K562 (cell line): Measurements from ENCODE around the gene MKLN1. TPM values are rescaled to one million over a fixed set of nuclear protein-coding genes. Genes with fewer than 3 reads are reported as not detected.
A peak's percentile ranks its signal among the peaks of the same experiment; 100 is the strongest.

Source experiments
- ATAC-seq: fragments of 200-7000 bp; cut with Tn5 transposase; 3 replicates; pipeline ENCODE4 v1.9.1; 2020; ENCODE audit warnings: moderate library complexity
- BruUV-seq: library from RNA; stranded (reverse); fragments of 400-500 nt; replicated peaks from 2 replicates; lab custom pipeline; 2021; lab: Mats Ljungman, UMichigan
- CTCF ChIA-PET: fragments of 300-600 bp; formaldehyde crosslinking; extraction: SDS; loops from one replicate; lab custom pipeline; 2021; ENCODE audit warnings: low intra/inter-chr PET ratio; lab: Yijun Ruan, JAX
- POLR2A ChIA-PET: fragments of 300-600, 350-650 bp; sonication (Branson Sonifier 250); formaldehyde crosslinking; extraction: SDS; loops from one replicate; lab custom pipeline; 2021; ENCODE audit warnings: antibody characterized with exemption, inconsistent platforms; lab: Yijun Ruan, JAX
- DNase-seq, 4 experiments: peaks; one replicate each; pipeline versions ENCODE4 v3.0.0 to v3.0.0-alpha.2; 2011 to 2018; ENCODE audit warnings: low spot score in 3 of 4, mixed read lengths in 3 of 4; ENCODE audit errors: extremely low read depth in 1 of 4
- FAIRE-seq: peaks from 2 replicates; lab custom pipeline; 2011; peaks lifted over from hg19 to GRCh38; lab: Jason Lieb, UNC
- H2AFZ ChIP-seq: 2 replicates; pipeline ENCODE4 v1.6.0; 2011; ENCODE audit warnings: low read depth, low read length, control low read depth, inconsistent platforms
- H3K27ac ChIP-seq: fragments of 200-600 bp; 3 replicates; pipeline ENCODE4 v1.8.0; 2011; ENCODE audit warnings: low read depth, mild to moderate bottlenecking, control low read depth, inconsistent platforms, low read length, moderate library complexity, mixed read lengths; ENCODE audit errors: extremely low read depth
- H3K27me3 ChIP-seq, 2 experiments: fragments of 300-600 bp in 1 of 2; 2 replicates in 1 of 2; 3 replicates in 1 of 2; pipeline versions ENCODE4 v1.6.0 to v1.8.0; 2011; ENCODE audit warnings: inconsistent platforms in 2 of 2, low read length in 2 of 2, mild to moderate bottlenecking in 1 of 2, mixed read lengths in 1 of 2, moderate library complexity in 1 of 2; ENCODE audit not compliant: control insufficient read depth in 2 of 2, insufficient read depth in 2 of 2
- H3K36me3 ChIP-seq: fragments of 300-600 bp; 3 replicates; pipeline ENCODE4 v1.8.0; 2011; ENCODE audit warnings: mild to moderate bottlenecking, low read length, inconsistent platforms; ENCODE audit not compliant: control insufficient read depth, insufficient read depth
- H3K4me1 ChIP-seq, 2 experiments: fragments of 200-600 bp in 1 of 2; replicated peaks in 1 of 2; 2 replicates in 1 of 2; 3 replicates in 1 of 2; pipeline versions ENCODE4 v1.5.1 to v1.8.0; 2011; ENCODE audit warnings: inconsistent platforms in 2 of 2, low read length in 2 of 2, mild to moderate bottlenecking in 1 of 2, mixed read lengths in 1 of 2, moderate library complexity in 1 of 2; ENCODE audit not compliant: control insufficient read depth in 2 of 2, insufficient read depth in 2 of 2
- H3K4me2 ChIP-seq: 2 replicates; pipeline ENCODE4 v1.6.1; 2011; ENCODE audit warnings: low read length, control low read depth, inconsistent platforms, mixed read lengths; ENCODE audit not compliant: insufficient read depth
- H3K4me3 ChIP-seq: fragments of 200-600 bp; sonication (generic), shearing (Covaris generic); 2 replicates; pipeline ENCODE4 v1.5.1; 2016; ENCODE audit warnings: control low read depth, inconsistent platforms
- H3K79me2 ChIP-seq: fragments of 200-600 bp; 3 replicates; pipeline ENCODE4 v1.8.0; 2011; ENCODE audit warnings: low read length, inconsistent platforms; ENCODE audit not compliant: control insufficient read depth, insufficient read depth
- H3K9ac ChIP-seq, 2 experiments: 2 replicates each; pipeline versions ENCODE4 v1.6.0 to v1.6.1; 2011; ENCODE audit warnings: low read depth in 2 of 2, low read length in 2 of 2, control low read depth in 1 of 2, inconsistent platforms in 1 of 2, mild to moderate bottlenecking in 1 of 2, mixed read lengths in 1 of 2; ENCODE audit not compliant: insufficient read depth in 1 of 2
- H3K9me1 ChIP-seq: one replicate; pipeline ENCODE4 v1.6.0; 2011; ENCODE audit warnings: inconsistent platforms, mild to moderate bottlenecking, low read length, moderate library complexity; ENCODE audit not compliant: control insufficient read depth, insufficient read depth
- H3K9me3 ChIP-seq: replicated peaks from 2 replicates; pipeline ENCODE4 v1.5.1; 2011; ENCODE audit warnings: low read depth, low read length, inconsistent platforms; ENCODE audit not compliant: control insufficient read depth, insufficient read depth
- H4K20me1 ChIP-seq: replicated peaks from 2 replicates; pipeline ENCODE4 v1.6.1; 2011; ENCODE audit warnings: low read length, inconsistent platforms, mixed read lengths; ENCODE audit not compliant: control insufficient read depth, insufficient read depth
- ATF6 ChIP-seq: sonication (generic); formaldehyde crosslinking; IDR thresholded peaks from 2 replicates; pipeline ENCODE4 v1.4.0; 2020; ENCODE audit warnings: mild to moderate bottlenecking, missing genetic modification reagents
- CEBPB ChIP-seq: fragments of 450-650 bp; IDR thresholded peaks from 2 replicates; pipeline ENCODE4 v1.6.1; 2016; ENCODE audit warnings: missing genetic modification characterization, missing compliant biosample characterization
- CEBPG ChIP-seq, 3 experiments: fragments of 200-800 bp in 1 of 3; sonication (Bioruptor generic) in 1 of 3; sonication (generic) in 1 of 3; formaldehyde crosslinking in 1 of 3; IDR thresholded peaks in 2 of 3; conservative IDR thresholded peaks in 1 of 3; 2 replicates each; pipeline versions ENCODE4 v1.6.1 to v1.8.0; 2016 to 2022; ENCODE audit warnings: missing compliant biosample characterization in 2 of 3, missing genetic modification characterization in 2 of 3, mild to moderate bottlenecking in 1 of 3, missing genetic modification reagents in 1 of 3
- E2F3 ChIP-seq: fragments of 250-450 bp; sonication (Bioruptor Pico); IDR thresholded peaks from 2 replicates; pipeline ENCODE4 v1.4.0; 2020; ENCODE audit warnings: mild to moderate bottlenecking
- MTF1 ChIP-seq: fragments of 250-450 bp; sonication (Bioruptor Pico); IDR thresholded peaks from 2 replicates; pipeline ENCODE4 v1.9.0; 2021; ENCODE audit warnings: moderate library complexity, mild to moderate bottlenecking, inconsistent platforms, borderline replicate concordance
- NCOA4 ChIP-seq: fragments of 450-650 bp; IDR thresholded peaks from 2 replicates; pipeline ENCODE4 v1.6.1; 2018; ENCODE audit warnings: mild to moderate bottlenecking; ENCODE audit not compliant: partially characterized antibody
- PATZ1 ChIP-seq: fragments of 250-450 bp; sonication (Bioruptor Pico); IDR thresholded peaks from 2 replicates; pipeline ENCODE4 v1.5.0; 2020; ENCODE audit warnings: mild to moderate bottlenecking, borderline replicate concordance
- SMARCE1 ChIP-seq: fragments of 450-650 bp; IDR thresholded peaks from 2 replicates; pipeline ENCODE4 v1.7.1; 2016; ENCODE audit warnings: mild to moderate bottlenecking
- U2AF1 ChIP-seq: fragments of 200-400 bp; formaldehyde crosslinking; optimal IDR thresholded peaks from 2 replicates; pipeline ENCODE3; 2017; ENCODE audit warnings: mild to moderate bottlenecking, low read depth, low read length, moderate library complexity
- ZNF57 ChIP-seq: fragments of 450-650 bp; formaldehyde crosslinking; IDR thresholded peaks from 2 replicates; pipeline ENCODE4 v1.4.0; 2020; ENCODE audit warnings: mild to moderate bottlenecking, moderate library complexity
- WGBS: fragments of 100-300 bp; shearing (Covaris generic); methylation state at CpG from one replicate; pipeline ENCODE4 v1.1.6; 2016; ENCODE audit warnings: low coverage, mixed read lengths; ENCODE audit not compliant: insufficient coverage; ENCODE audit errors: missing lambda C conversion rate; 5-methylcytosine and 5-hydroxymethylcytosine counted together
- in situ Hi-C: fragments of 300-500 bp; cut with MboI; formaldehyde crosslinking; loops from 4 replicates; pipeline ENCODE4 v1.15.0; 2018; ENCODE audit warnings: inconsistent platforms, mixed read lengths
- intact Hi-C: fragments of 100-400 bp; cut with micrococcal nuclease; formaldehyde crosslinking; loops from 2 replicates; pipeline ENCODE4 v1.14.2; 2022
- polyA plus RNA-seq, 8 experiments: library from polyadenylated mRNA; depleted of rRNA in 4 of 8; stranded (reverse) in 5 of 8; unstranded in 3 of 8; fragments of >200 nt; fragmentation: Nextera tagmentation in 2 of 8; fragmentation: Illumina TruSeq in 1 of 8; extraction: Ambion mirVana in 2 of 8; extraction: Trizol in 1 of 8; gene quantifications; 2 replicates each; pipeline versions ENCODE4 v1.2.1 to v1.2.3, GENCODE V29; 2011 to 2014; ENCODE audit warnings: inconsistent platforms in 1 of 8, missing spikeins in 1 of 8
- total RNA-seq, 7 experiments: library from RNA; depleted of rRNA in 6 of 7; stranded (reverse); fragments of >200 nt in 6 of 7; fragmentation: Illumina TruSeq in 2 of 7; extraction: Trizol in 2 of 7; gene quantifications; 2 replicates each; pipeline versions ENCODE4 v1.2.1 to v1.2.3, GENCODE V29; 2011 to 2021; ENCODE audit warnings: low replicate concordance in 1 of 7

The MKLN1 gene
- total and polyA plus RNA-seq, 9 of the 15 experiments (the other 6 are each of a cell fraction or from before 2014, with no cell fraction given), result 18.6 to 80.4 (median 56.0) TPM

GRCh38 chr7:131292141-131292905, 35.4 kb upstream of the MKLN1 start:
- TF ChIP-seq SMARCE1 (no peak), CEBPG (CRISPR knock-in tag; IDR thresholded peaks at IDR 0.05) (no peak), CEBPG (tag; conservative IDR thresholded peaks at IDR 0.05 in 1 of 2, IDR thresholded peaks at IDR 0.05 in 1 of 2) (peak; percentile 45 to 66; a peak in 3 of 4 replicates), CEBPB (tag) (peak; percentile 73)
- TF ChIP-seq, all 486 proteins: peak for 2
- H3K27me3 ChIP-seq, result peaks cover 0 to 5% of the 10 kb centered on the region in 2 experiments; a peak in 3 of 5 replicates
- H3K27ac ChIP-seq, result no peak overlapping the region
- no peaks in the 10 kb centered on the region for H3K9me1 ChIP-seq
- no peak overlapping the region for H3K4me3 ChIP-seq
- H3K9me3 ChIP-seq, result no peaks in the 10 kb centered on the region
- POLR2A ChIA-PET, result interaction anchor here (0.7 to 1.0 kb wide), 3 partner anchors 12 to 35 kb away, joined by 3 to 4 read pairs (median 4); partner anchors contain the start of gene MKLN1
- in situ Hi-C loops (no loop called here), intact Hi-C loops (no loop called here)
- H4K20me1 ChIP-seq, result no peaks in the 10 kb centered on the region
- no peaks in the 10 kb centered on the region for H3K79me2 ChIP-seq
- CTCF ChIA-PET, result no interaction called here
- no peak overlapping the region for H3K4me2 ChIP-seq
- H2AFZ ChIP-seq, result no peak overlapping the region
- no peak overlapping the region for H3K9ac ChIP-seq
- ATAC-seq (no peak), FAIRE-seq (no peak), DNase-seq (no peak)
- H3K4me1 ChIP-seq, result peaks cover 0 to 14% of the 10 kb centered on the region in 2 experiments; a peak in 2 of 5 replicates
- WGBS, result 6% methylated on average over 4 of the region's 4 CpGs
- BruUV-seq, result no TSS peak
- no peaks in the 10 kb centered on the region for H3K36me3 ChIP-seq

- H2AFZ ChIP-seq, result no peak overlapping the region
- no peaks in the 10 kb centered on the region for H3K36me3 ChIP-seq
- H3K27ac ChIP-seq, result no peak overlapping the region
- no peak for FAIRE-seq
- H3K9ac ChIP-seq, result no peak overlapping the region
- H3K27me3 ChIP-seq, result peaks cover 0 to 5% of the 10 kb centered on the region in 2 experiments; a peak in 3 of 5 replicates
- ATAC-seq, result no peak
- intact Hi-C loops, result no loop called here
- no peak overlapping the region for H3K4me3 ChIP-seq
- 14% methylated on average over 1 of the region's 1 CpG for WGBS
- ChIA-PET POLR2A (interaction anchor here (0.7 to 1.0 kb wide), 4 partner anchors 11 to 35 kb away, joined by 3 to 4 read pairs (median 4); partner anchors contain the start of gene MKLN1), CTCF (no interaction called here)
- H3K9me1 ChIP-seq, result no peaks in the 10 kb centered on the region
- H3K4me2 ChIP-seq, result no peak overlapping the region
- in situ Hi-C loops, result no loop called here
- BruUV-seq, result no TSS peak
- no peaks in the 10 kb centered on the region for H4K20me1 ChIP-seq
- no peaks in the 10 kb centered on the region for H3K9me3 ChIP-seq
- peaks cover 0 to 13% of the 10 kb centered on the region in 2 experiments; a peak in 2 of 5 replicates for H3K4me1 ChIP-seq
- DNase-seq, result no peak
- no peaks in the 10 kb centered on the region for H3K79me2 ChIP-seq
- TF ChIP-seq ATF6 (CRISPR knock-in tag) (no peak), PATZ1 (CRISPR knock-in tag) (no peak), MTF1 (no peak), ZNF57 (CRISPR knock-in tag) (no peak), E2F3 (no peak), NCOA4 (no peak), U2AF1 (no peak)
Observed at GRCh38 chr7:131293018-131293417, 34.7 kb upstream of the MKLN1 start.
